Lung (tissue), 12 donors: ENCODE results near the gene NUP42. TPM values are rescaled to one million over a fixed set of nuclear protein-coding genes. Genes with fewer than 3 reads are reported as not detected.
"Not testable (repeated sequence)": the region's sequence is repeated elsewhere in the genome, so short reads cannot be mapped to it uniquely, and the experiment has no call there.

ENCODE experiments used
- ATAC-seq: fragments of 200-7000 bp; cut with Tn5 transposase; one replicate; pipeline ENCODE4 v1.9.1; 2020; ENCODE audit warnings: moderate number of reproducible peaks; ENCODE audit not compliant: insufficient read depth, low FRiP score
- DNase-seq, 3 donors: peaks; one replicate each; pipeline ENCODE4 v3.0.0-alpha.2; 2013 to 2017
- H3K27ac ChIP-seq, 2 donors: one replicate each; pipeline ENCODE4 v1.5.1; 2013; ENCODE audit warnings: mild to moderate bottlenecking in 2 of 2, moderate library complexity in 2 of 2, control low read depth in 1 of 2, inconsistent platforms in 1 of 2, low read depth in 1 of 2, low read length in 1 of 2
- H3K27me3 ChIP-seq, 3 donors: one replicate each; pipeline ENCODE4 v1.5.1; 2013; ENCODE audit warnings: low read length in 2 of 3; ENCODE audit not compliant: control insufficient read depth in 3 of 3, insufficient read depth in 3 of 3
- H3K36me3 ChIP-seq, 4 donors: one replicate each; pipeline ENCODE4 v1.5.1; 2013; ENCODE audit warnings: low read length in 4 of 4, mild to moderate bottlenecking in 1 of 4, moderate library complexity in 1 of 4; ENCODE audit not compliant: control insufficient read depth in 4 of 4, insufficient read depth in 4 of 4
- H3K4me1 ChIP-seq, 5 donors: one replicate each; pipeline ENCODE4 v1.5.1; 2013; ENCODE audit warnings: low read length in 5 of 5, mild to moderate bottlenecking in 2 of 5, moderate library complexity in 1 of 5; ENCODE audit not compliant: control insufficient read depth in 5 of 5, insufficient read depth in 5 of 5
- H3K4me3 ChIP-seq: one replicate; pipeline ENCODE4 v1.5.1; 2013; ENCODE audit warnings: mild to moderate bottlenecking, control low read depth, moderate library complexity
- H3K9ac ChIP-seq, 2 donors: one replicate each; pipeline ENCODE4 v1.5.1; 2013; ENCODE audit warnings: low read length in 2 of 2, control low read depth in 1 of 2; ENCODE audit not compliant: insufficient read depth in 1 of 2
- H3K9me3 ChIP-seq, 4 donors: one replicate each; pipeline ENCODE4 v1.5.1; 2013; ENCODE audit warnings: low read length in 3 of 4, mild to moderate bottlenecking in 1 of 4, moderate library complexity in 1 of 4; ENCODE audit not compliant: control insufficient read depth in 4 of 4, insufficient read depth in 3 of 4
- CTCF ChIP-seq: IDR thresholded peaks from 2 replicates; pipeline ENCODE4 v1.5.1; 2012; ENCODE audit warnings: mild to moderate bottlenecking; ENCODE audit errors: control extremely low read depth, extremely low read depth
- WGBS, 2 donors: extraction: QIAGEN DNeasy Blood & Tissue Kit; methylation state at CpG; one replicate each; pipeline ENCODE4 v1.1.7; 2013; 5-methylcytosine and 5-hydroxymethylcytosine counted together
- polyA plus RNA-seq, 2 donors: library from polyadenylated mRNA; stranded (reverse); fragments of 200-250 nt; gene quantifications; one replicate each; pipeline ENCODE4 v1.2.1, GENCODE V29; 2013
- total RNA-seq, 2 donors: library from RNA; depleted of rRNA in 1 of 2; stranded (reverse); fragments of >200 nt in 1 of 2; gene quantifications; one replicate each; pipeline ENCODE4 v1.2.1, GENCODE V29; 2014 to 2021
- donor health status: control.
- donor health status: control.
- donor health status: Bipolar disorder and iron deficiency.
- donor health status: healthy.
- donor health status: DM: yes; HTN: yes; CAD: no.

Gene NUP42
- total and polyA plus RNA-seq, 4 donors: 20.2 to 45.3 (median 23.0) TPM

- ATAC-seq (no peak), DNase-seq (peak in 1 of 3 donors; percentile 23)
- H3K4me1 ChIP-seq: no peaks in the 10 kb centered on the region
- WGBS, 2 donors: 25 to 60% methylated on average over 2 of the region's 2 CpGs
- no peak for TF ChIP-seq CTCF
- no peaks in the 10 kb centered on the region for H3K27me3 ChIP-seq
- H3K9ac ChIP-seq: no peak overlapping the region
- H3K27ac ChIP-seq: no peak overlapping the region
- no peak overlapping the region for H3K4me3 ChIP-seq
- no peaks in the 10 kb centered on the region for H3K9me3 ChIP-seq
- no peaks in the 10 kb centered on the region for H3K36me3 ChIP-seq
Measured at GRCh38 chr7:23216021-23216420, 34.2 kb downstream of the NUP42 start.

DNA sequence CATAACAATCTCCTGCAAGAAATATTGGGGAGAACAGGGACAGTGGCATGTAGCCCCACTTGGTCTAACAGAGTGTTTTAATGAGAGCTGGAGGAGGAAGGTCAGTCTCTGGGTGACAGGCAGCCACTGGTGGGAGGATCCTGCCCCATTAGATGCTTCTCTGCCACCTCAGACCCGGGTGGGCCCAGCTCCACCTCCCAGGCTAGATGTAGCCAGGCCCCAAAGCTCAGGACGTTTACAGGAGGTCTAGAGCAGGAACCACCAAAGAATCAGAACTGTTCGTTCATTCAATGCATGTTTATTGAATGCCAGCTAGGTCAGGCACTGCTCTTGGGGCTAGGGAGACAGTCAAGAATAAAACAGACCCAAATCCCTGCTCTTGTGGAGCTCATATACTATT, 36.3 kb downstream of the NUP42 start:
- no peak for TF ChIP-seq CTCF
- Histone ChIP-seq H3K27me3 (no peaks in the 10 kb centered on the region), H3K9ac (no peak overlapping the region), H3K9me3 (no peaks in the 10 kb centered on the region), H3K4me1 (peaks cover 0 to 9% (median 0%) of the 10 kb centered on the region in 5 donors), H3K27ac (no peak overlapping the region), H3K36me3 (no peaks in the 10 kb centered on the region), H3K4me3 (no peak overlapping the region)
- ATAC-seq (no peak), DNase-seq (no peak)
- WGBS, 2 donors: 55 to 78% methylated on average over 3 of the region's 3 CpGs

- Histone ChIP-seq H3K4me3 (no peak overlapping the region), H3K9me3 (no peaks in the 10 kb centered on the region), H3K4me1 (peaks cover 0 to 9% (median 0%) of the 10 kb centered on the region in 5 donors), H3K27ac (no peak overlapping the region), H3K36me3 (no peaks in the 10 kb centered on the region), H3K27me3 (no peaks in the 10 kb centered on the region), H3K9ac (no peak overlapping the region)
- WGBS, 2 donors: 66 to 86% methylated on average over 10 of the region's 10 CpGs
- no peak for TF ChIP-seq CTCF
- ATAC-seq (no peak), DNase-seq (no peak)
Measured at GRCh38 chr7:23220690-23221305, 39.0 kb downstream of the NUP42 start.

- ATAC-seq (no peak), DNase-seq (peak; percentile 69 to 79 (median 79))
- H3K4me1 ChIP-seq: peaks cover 0 to 9% (median 0%) of the 10 kb centered on the region in 5 donors
- no peaks in the 10 kb centered on the region for H3K27me3 ChIP-seq
- TF ChIP-seq CTCF: no peak
- H3K9me3 ChIP-seq: peaks cover 0 to 1% (median 0%) of the 10 kb centered on the region in 4 donors
- WGBS, 2 donors: 49 to 67% methylated on average over 5 of the region's 5 CpGs
- H3K9ac ChIP-seq: no peak overlapping the region
- H3K4me3 ChIP-seq: no peak overlapping the region
- H3K36me3 ChIP-seq: no peaks in the 10 kb centered on the region
- H3K27ac ChIP-seq: no peak overlapping the region
Measured at GRCh38 chr7:23222439-23223030, 40.7 kb downstream of the NUP42 start.

DNA sequence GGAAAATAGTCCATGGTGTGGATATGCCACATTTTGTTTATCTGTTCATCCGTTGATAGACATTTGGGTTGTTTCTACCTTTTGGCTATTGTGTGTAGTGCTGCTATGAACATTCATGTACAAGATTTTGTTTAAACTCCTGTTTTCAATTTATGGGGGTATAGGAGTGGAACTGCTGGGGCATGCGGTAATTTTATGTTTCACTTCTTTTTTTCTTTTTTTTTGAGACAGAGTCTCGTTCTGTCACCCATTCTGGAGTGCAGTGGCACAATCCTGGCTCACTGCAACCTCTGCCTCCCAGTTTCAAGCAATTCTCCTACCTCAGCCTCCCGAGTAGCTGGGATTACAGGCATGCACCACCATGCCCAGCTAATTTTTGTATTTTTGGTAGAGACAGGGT, 42.5 kb downstream of the NUP42 start:
- H3K9ac ChIP-seq, DNase-seq, H3K27me3 ChIP-seq, H3K36me3 ChIP-seq, H3K4me1 ChIP-seq, H3K27ac ChIP-seq, H3K9me3 ChIP-seq, ATAC-seq, H3K4me3 ChIP-seq: not testable (repeated sequence)
- 82 to 85% methylated on average over 4 of the region's 4 CpGs for WGBS, 2 donors
